Measurements from ENCODE around the gene NRXN3.

- TF ChIP-seq, protein P1, sequence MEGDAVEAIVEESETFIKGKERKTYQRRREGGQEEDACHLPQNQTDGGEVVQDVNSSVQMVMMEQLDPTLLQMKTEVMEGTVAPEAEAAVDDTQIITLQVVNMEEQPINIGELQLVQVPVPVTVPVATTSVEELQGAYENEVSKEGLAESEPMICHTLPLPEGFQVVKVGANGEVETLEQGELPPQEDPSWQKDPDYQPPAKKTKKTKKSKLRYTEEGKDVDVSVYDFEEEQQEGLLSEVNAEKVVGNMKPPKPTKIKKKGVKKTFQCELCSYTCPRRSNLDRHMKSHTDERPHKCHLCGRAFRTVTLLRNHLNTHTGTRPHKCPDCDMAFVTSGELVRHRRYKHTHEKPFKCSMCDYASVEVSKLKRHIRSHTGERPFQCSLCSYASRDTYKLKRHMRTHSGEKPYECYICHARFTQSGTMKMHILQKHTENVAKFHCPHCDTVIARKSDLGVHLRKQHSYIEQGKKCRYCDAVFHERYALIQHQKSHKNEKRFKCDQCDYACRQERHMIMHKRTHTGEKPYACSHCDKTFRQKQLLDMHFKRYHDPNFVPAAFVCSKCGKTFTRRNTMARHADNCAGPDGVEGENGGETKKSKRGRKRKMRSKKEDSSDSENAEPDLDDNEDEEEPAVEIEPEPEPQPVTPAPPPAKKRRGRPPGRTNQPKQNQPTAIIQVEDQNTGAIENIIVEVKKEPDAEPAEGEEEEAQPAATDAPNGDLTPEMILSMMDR (conservative IDR thresholded peaks at IDR 0.05 in 1 of 2, IDR thresholded peaks at IDR 0.05 in 1 of 2; ENCODE audit: extremely low read depth in 1 of 2, insufficient read depth in 1 of 2, low read depth in 1 of 2, low read length in 2 of 2) = no peak
- no peak for TF ChIP-seq EZH2 (IDR thresholded peaks at IDR 0.05; ENCODE audit: borderline replicate concordance, low read length)
Observed at GRCh38 chr14:78535041-78535440, 364.9 kb downstream of the NRXN3 start.

Data from mammary epithelial cell (primary cell).